NCI-H2081 (cell line): ENCODE measurements around the gene NCAN.
"Not testable (repeated sequence)": the region's sequence is repeated elsewhere in the genome, so short reads cannot be mapped to it uniquely, and the experiment has no call there.

ENCODE experiments used
- DNase-seq, 2 experiments: peaks; one replicate each; lab custom pipeline; 2025; lab: John Stamatoyannopoulos, UW

NCAN gene

GRCh38 chr19:19193926-19194325 is 17.8 kb upstream of the NCAN start:
- DNase-seq = no peak

GRCh38 chr19:19201697-19202630 is 9.8 kb upstream of the NCAN start:
- no peak for DNase-seq

GRCh38 chr19:19202707-19203011 is 9.1 kb upstream of the NCAN start:
- DNase-seq = no peak

GRCh38 chr19:19203012-19203856 is 8.5 kb upstream of the NCAN start, which contains the start of gene NR2C2AP:
NR2C2AP (minus strand) TSS chr19:19203414; CDS start chr19:19203060, 354 bp downstream.
- peak; percentile 89 for DNase-seq

GRCh38 chr19:19204181-19204580 is 7.6 kb upstream of the NCAN start:
- no peak for DNase-seq

GRCh38 chr19:19205416-19206410 is 6.0 kb upstream of the NCAN start:
- no peak for DNase-seq

- no peak for DNase-seq
Observed at GRCh38 chr19:19206938-19207337, 4.8 kb upstream of the NCAN start.

- no peak for DNase-seq
Observed at GRCh38 chr19:19207637-19208572, 3.9 kb upstream of the NCAN start.

- no peak for DNase-seq
Observed at GRCh38 chr19:19209372-19209771, 2.4 kb upstream of the NCAN start.

- DNase-seq = no peak
Observed at GRCh38 chr19:19212916-19213315, 1.2 kb downstream of the NCAN start.

GRCh38 chr19:19213426-19214158 is 1.8 kb downstream of the NCAN start:
- DNase-seq = no peak

GRCh38 chr19:19214159-19214490 is 2.4 kb downstream of the NCAN start:
- peak in 1 of 2 experiments; percentile 38 for DNase-seq

GRCh38 chr19:19214892-19215291 is 3.1 kb downstream of the NCAN start:
- no peak for DNase-seq

- DNase-seq = no peak
Observed at GRCh38 chr19:19215792-19216191, 4.0 kb downstream of the NCAN start.

- DNase-seq = peak; percentile 6 to 30
Observed at GRCh38 chr19:19217099-19217498, 5.3 kb downstream of the NCAN start.

- no peak for DNase-seq
Observed at GRCh38 chr19:19218911-19219310, 7.2 kb downstream of the NCAN start.

GRCh38 chr19:19221000-19221399 is 9.2 kb downstream of the NCAN start:
- DNase-seq = not testable (repeated sequence)

- DNase-seq = no peak
Observed at GRCh38 chr19:19223060-19223459, 11.3 kb downstream of the NCAN start.

GRCh38 chr19:19223636-19224035 is 11.9 kb downstream of the NCAN start:
- no peak for DNase-seq
